Colon (tissue), 2 donors: ENCODE data around the gene SESTD1.
"Not testable (repeated sequence)": the region's sequence is repeated elsewhere in the genome, so short reads cannot be mapped to it uniquely, and the experiment has no call there.

Experiments used
- FAIRE-seq: peaks from 2 replicates; lab custom pipeline; 2012; peaks lifted over from hg19 to GRCh38; lab: Jason Lieb, UNC
- donor health status: control.
- donor health status: control.

Gene SESTD1

GRCh38 chr2:179106676-179107428 is 157.8 kb downstream of the SESTD1 start:
- no peak for FAIRE-seq

GRCh38 chr2:179106342-179106675 is 158.3 kb downstream of the SESTD1 start:
- FAIRE-seq = no peak

GRCh38 chr2:179104736-179105135 is 159.9 kb downstream of the SESTD1 start:
- FAIRE-seq = no peak

GRCh38 chr2:179098080-179098689 is 166.4 kb downstream of the SESTD1 start:
- FAIRE-seq = no peak

- FAIRE-seq = no peak
Measured at GRCh38 chr2:179097131-179097530, 167.5 kb downstream of the SESTD1 start.

GRCh38 chr2:179096090-179096489 is 168.5 kb downstream of the SESTD1 start:
- no peak for FAIRE-seq

GRCh38 chr2:179092912-179093311 is 171.7 kb downstream of the SESTD1 start:
- not testable (repeated sequence) for FAIRE-seq

- no peak for FAIRE-seq
Measured at GRCh38 chr2:179082697-179083096, 181.9 kb downstream of the SESTD1 start.

- FAIRE-seq = no peak
Measured at GRCh38 chr2:179081954-179082353, 182.7 kb downstream of the SESTD1 start.

GRCh38 chr2:179072527-179072926 is 192.1 kb downstream of the SESTD1 start:
- no peak for FAIRE-seq

GRCh38 chr2:179071810-179072355 is 192.7 kb downstream of the SESTD1 start:
- FAIRE-seq = no peak

GRCh38 chr2:179070895-179071294 is 193.7 kb downstream of the SESTD1 start:
- FAIRE-seq = no peak

GRCh38 chr2:179069685-179070084 is 194.9 kb downstream of the SESTD1 start:
- FAIRE-seq = no peak

- no peak for FAIRE-seq
Measured at GRCh38 chr2:179068991-179069643, 195.5 kb downstream of the SESTD1 start.

- FAIRE-seq = no peak
Measured at GRCh38 chr2:179059026-179059700, 205.5 kb downstream of the SESTD1 start.

GRCh38 chr2:179057737-179058136 is 206.9 kb downstream of the SESTD1 start:
- FAIRE-seq = no peak

GRCh38 chr2:179053568-179053967 is 211.1 kb downstream of the SESTD1 start:
- FAIRE-seq = not testable (repeated sequence)
